Astrocyte of the spinal cord (primary cell): ENCODE measurements around the gene ADGRL2.
A peak's percentile ranks its signal among the peaks of the same experiment; 100 is the strongest.

Experiments used
- DNase-seq: peaks from one replicate; pipeline ENCODE4 v3.0.0; 2011; ENCODE audit warnings: low read depth, low spot score
- H3K4me3 ChIP-seq: 2 replicates; pipeline ENCODE4 v1.5.1; 2011; ENCODE audit warnings: low read depth, mild to moderate bottlenecking, low read length, moderate library complexity
- CTCF ChIP-seq: IDR thresholded peaks from 2 replicates; pipeline ENCODE4 v1.5.1; 2012; ENCODE audit warnings: low read depth, mild to moderate bottlenecking, low read length, inconsistent platforms
- in situ Hi-C: cut with HindIII; loops from 2 replicates; pipeline ENCODE4 v1.10.0; 2017; ENCODE audit warnings: low sequenced_read_pairs

ADGRL2 gene

GRCh38 chr1:81799939-81800694 lies 617 bp upstream of the ADGRL2 start:
- no peak for TF ChIP-seq CTCF
- peak overlapping the region; percentile 72 for H3K4me3 ChIP-seq
- in situ Hi-C loops, result no loop called here
- DNase-seq, result peak; percentile 85

- DNase-seq, result peak; percentile 72
- in situ Hi-C loops, result no loop called here
- peak overlapping the region; percentile 72 for H3K4me3 ChIP-seq
- TF ChIP-seq CTCF, result no peak
Observed at GRCh38 chr1:81801651-81802456, 1.1 kb downstream of the ADGRL2 start.

GRCh38 chr1:81802457-81802706 lies 1.6 kb downstream of the ADGRL2 start:
- in situ Hi-C loops, result no loop called here
- TF ChIP-seq CTCF, result no peak
- no peak for DNase-seq
- peak overlapping the region; percentile 72 for H3K4me3 ChIP-seq

- TF ChIP-seq CTCF, result peak; percentile 59
- peak overlapping the region; percentile 72 for H3K4me3 ChIP-seq
- in situ Hi-C loops, result no loop called here
- peak; percentile 53 for DNase-seq
Observed at GRCh38 chr1:81802707-81803430, 2.1 kb downstream of the ADGRL2 start.

GRCh38 chr1:81803431-81804110 lies 2.8 kb downstream of the ADGRL2 start:
- H3K4me3 ChIP-seq, result peak overlapping the region; percentile 72
- DNase-seq, result peak; percentile 27
- in situ Hi-C loops, result no loop called here
- no peak for TF ChIP-seq CTCF

GRCh38 chr1:81804312-81804711 lies 3.6 kb downstream of the ADGRL2 start:
- H3K4me3 ChIP-seq, result no peak overlapping the region
- DNase-seq, result no peak
- in situ Hi-C loops, result no loop called here
- no peak for TF ChIP-seq CTCF
